Measurements from ENCODE around the gene IER3IP1.
"Not testable (repeated sequence)": the region's sequence is repeated elsewhere in the genome, so short reads cannot be mapped to it uniquely, and the experiment has no call there.

Gene IER3IP1

DNA sequence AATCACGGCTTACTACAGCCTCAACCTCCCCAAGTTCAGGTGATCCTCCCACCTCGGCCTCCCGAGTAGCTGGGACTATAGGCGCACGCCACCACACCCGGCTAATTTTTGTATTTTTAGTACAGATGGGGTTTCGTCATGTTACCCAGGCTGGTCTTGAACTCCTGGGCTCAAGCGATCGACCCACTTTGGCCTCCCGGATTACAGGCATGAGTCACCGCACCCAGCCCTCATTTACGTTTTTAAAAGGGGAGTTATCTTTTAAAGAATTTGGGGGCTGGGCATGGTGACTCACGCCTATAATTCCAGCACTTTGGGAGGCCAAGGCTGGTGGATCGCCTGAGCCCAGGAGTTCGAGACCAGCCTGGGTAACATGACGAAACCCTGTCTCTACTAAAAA is 17.8 kb downstream of the IER3IP1 start:
- not testable (repeated sequence) for DNase-seq

- no peak for DNase-seq
Measured at GRCh38 chr18:47151439-47151838, 24.7 kb downstream of the IER3IP1 start.

DNA sequence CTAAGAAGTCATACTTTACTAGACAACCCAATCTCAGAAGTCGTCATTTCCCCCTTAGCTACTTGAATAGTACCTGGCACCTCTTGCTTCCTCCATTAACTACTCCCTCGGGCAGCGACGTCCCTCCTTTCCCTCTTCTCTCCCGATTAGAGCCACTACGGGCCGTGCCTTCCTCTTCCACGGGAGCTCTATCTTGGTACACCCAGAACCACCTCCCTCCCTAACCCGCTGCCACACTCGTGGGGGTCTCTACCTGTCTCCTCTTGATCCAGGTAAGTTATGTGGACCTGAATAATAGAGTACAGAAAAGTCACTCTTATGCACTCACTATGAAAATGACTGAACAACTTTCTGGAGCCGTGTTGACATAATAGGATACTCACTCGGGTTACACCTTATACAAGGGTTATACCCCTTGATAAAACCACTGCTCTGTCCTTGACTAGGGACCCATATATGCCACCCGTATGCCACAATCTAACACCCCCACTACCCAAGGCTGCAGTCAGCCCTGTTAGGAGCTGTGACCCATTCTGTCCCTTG is 25.3 kb downstream of the IER3IP1 start:
- DNase-seq: peak; percentile 56

- peak; percentile 82 for DNase-seq
Measured at GRCh38 chr18:47150029-47150823, 25.9 kb downstream of the IER3IP1 start, which contains the start of gene HDHD2. TSS of gene HDHD2 (minus strand) at chr18:47150500. CDS start at chr18:47136439, 14,061 bp downstream.

DNA sequence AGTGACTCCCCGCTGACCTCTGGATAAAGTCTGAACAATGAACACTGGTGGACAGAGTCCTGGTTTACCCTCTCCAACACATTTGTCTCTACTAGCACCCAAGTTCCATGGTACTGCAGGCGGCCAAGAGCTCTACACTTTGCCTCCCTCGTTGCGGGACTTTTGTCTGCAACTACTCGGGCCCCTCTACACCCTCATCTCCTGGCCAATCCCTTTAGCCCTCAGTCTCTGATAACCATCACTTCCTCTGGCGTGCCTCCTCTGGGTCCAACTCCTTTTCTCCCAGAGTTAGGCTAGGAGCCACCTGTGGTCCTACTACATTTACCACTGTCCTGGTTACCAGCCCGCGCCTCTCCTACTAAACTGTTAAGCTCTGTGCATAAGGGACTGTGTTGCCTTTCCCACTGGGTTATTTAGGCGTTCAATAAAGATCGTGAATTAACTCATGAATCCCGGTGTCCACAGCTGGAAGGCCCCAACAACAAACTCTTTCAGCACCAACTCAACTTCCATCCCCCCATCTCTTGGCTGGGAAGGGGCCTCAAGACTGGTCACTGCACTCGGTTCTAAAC is 26.6 kb downstream of the IER3IP1 start:
- no peak for DNase-seq

DNA sequence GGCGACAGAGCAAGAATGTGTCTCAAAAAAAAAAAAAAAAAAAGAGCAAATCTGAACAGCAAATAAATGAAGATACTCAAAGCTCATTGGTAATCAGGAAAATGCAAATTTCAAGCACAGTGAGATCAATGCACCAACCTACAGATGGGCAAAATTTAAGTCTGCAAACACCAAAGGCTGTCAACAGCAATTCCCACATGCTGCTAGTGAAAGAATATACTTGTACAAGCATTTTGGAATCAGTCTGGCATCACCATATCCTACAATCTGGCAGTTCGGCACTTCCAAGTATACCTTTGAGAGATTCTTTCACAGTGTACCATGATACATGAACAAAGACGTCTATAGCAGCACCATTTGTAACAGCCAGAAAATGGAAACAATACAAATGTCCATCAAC is 30.0 kb downstream of the IER3IP1 start:
- no peak for DNase-seq

GRCh38 chr18:47143899-47144485 is 32.2 kb downstream of the IER3IP1 start:
- no peak for DNase-seq

DNA sequence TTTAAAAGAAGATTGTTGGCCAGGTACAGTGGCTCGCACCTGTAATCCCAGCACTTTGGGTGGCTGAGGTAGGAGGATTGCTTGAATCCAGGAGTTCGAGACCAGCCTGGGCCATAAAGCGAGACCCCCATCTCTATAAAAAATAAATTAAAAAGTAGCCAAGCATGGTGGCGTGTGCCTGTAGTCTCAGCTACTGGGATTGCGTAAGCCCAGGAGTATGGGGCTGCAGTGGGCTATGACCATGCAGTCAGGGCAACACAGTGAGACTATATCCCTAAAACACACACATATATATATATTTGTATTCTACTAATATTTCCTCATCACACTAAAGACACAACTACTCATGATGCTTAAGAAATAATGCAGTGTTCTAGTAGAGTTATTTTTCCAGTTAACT is 33.0 kb downstream of the IER3IP1 start:
- no peak for DNase-seq

- no peak for DNase-seq
Measured at GRCh38 chr18:47141289-47141688, 34.9 kb downstream of the IER3IP1 start.

DNA sequence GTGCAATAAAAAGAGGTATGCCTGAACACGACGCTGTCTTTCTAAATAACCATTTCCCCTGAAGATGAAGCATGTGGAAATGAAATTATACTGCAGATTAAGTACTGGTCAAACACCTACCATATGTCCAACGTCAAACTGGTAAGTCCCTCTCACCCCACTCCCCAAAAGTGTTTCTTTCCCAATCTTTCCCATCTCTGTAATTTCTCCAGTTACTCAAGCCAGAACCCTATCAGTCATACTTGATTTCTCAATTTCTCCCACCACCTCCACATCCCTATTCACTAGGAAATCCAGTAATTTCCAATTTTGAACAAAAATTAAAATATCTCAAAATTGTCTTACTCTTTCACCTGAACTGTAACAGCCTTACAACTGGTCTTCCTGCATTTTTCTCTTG is 55.0 kb downstream of the IER3IP1 start:
- no peak for DNase-seq

DNA sequence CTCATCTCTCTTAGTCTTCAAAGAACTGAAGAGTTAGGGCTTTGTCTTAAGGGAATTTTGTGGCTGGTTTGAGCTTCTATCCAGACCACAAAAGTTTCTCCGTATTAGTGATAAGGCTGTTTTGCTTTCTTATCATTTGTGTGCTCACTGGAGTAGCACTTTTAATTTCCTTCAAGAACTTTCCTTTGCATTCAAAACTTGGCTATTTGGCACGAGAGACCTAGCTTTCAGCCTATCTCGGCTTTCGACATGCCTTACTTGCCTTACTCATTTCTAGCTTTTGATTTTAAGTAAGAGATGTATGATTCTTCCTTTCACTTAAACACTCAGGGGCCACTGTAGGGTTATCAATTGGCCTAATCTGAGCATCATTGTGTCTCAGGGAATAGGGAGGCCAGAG is 55.7 kb downstream of the IER3IP1 start:
- DNase-seq: no peak

- DNase-seq: no peak
Measured at GRCh38 chr18:47118981-47119380, 57.2 kb downstream of the IER3IP1 start.

GRCh38 chr18:47115205-47115604 is 61.0 kb downstream of the IER3IP1 start:
- no peak for DNase-seq

- no peak for DNase-seq
Measured at GRCh38 chr18:47113796-47114540, 62.2 kb downstream of the IER3IP1 start.

GRCh38 chr18:47110492-47111274 is 65.5 kb downstream of the IER3IP1 start:
- no peak for DNase-seq

DNA sequence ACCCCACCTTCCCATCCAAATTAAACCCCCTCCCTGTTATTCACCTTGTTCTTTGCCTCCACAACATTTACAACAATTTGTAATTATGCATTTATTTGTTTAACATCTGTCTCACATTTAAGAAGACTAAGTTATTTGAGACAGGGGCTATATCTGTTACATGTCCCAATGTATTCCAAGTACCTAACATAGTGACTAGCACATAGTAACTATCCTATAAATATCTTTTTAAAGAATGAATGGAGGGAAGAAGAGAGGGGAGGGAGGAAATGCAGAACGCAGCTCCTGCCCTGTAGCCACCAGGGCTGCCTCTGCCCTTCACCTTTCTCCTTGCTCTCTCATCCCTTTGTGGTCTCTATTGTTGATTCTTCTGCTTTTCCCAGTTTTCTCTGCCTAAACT is 66.4 kb downstream of the IER3IP1 start:
- no peak for DNase-seq

DNA sequence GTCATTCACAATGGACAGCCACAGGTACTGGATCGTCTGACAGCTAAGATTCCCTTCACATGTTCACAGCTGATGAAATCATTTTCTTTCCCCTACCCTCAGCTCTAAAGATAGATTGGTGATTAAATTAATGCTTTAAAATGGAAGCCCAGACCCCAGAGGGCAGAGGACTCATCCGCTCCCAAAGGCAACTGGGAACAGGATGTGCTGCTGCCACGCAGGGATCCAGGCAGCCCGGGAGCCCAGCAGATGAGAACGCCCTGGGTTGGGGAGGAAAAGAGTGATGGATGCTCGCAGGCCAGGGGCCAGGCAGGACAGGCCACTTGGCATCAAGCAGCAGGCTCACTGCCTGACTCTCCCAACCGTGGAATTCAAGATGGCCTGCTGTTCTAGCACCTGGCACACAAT is 67.2 kb downstream of the IER3IP1 start:
- no peak for DNase-seq

DNA sequence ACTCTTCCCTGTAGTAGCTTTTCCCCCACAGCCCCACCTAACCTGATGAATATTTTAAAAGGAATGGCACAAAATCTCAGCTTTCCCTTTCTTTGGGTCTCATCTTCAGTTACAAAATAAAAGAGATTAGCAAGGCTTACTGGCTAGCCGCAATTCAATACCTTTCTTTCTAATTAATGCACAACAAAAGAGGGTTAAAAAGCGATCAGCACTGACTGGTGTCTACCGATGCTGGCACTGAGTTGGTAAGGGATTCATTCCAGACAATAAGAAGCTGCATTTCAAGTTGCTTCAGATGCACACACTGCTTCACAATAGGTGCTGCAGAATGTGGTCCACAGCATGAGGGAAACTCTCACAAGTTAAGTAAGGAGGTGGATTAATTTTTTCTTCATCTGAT is 67.8 kb downstream of the IER3IP1 start:
- DNase-seq: no peak

Data from NCI-H345 (cell line).